H1 (cell line): Measurements from ENCODE around the gene DGKZ. TPM values are rescaled to one million over a fixed set of nuclear protein-coding genes. Genes with fewer than 3 reads are reported as not detected.

Experiments
- CTCF ChIA-PET: fragments of 300-600 bp; sonication (Branson Sonifier 250); formaldehyde crosslinking; loops from one replicate; lab custom pipeline; 2021; ENCODE audit not compliant: partially characterized antibody; lab: Charles Lee
- POLR2A ChIA-PET: fragments of 300-600 bp; sonication (Branson Sonifier 250); formaldehyde crosslinking; loops from one replicate; lab custom pipeline; 2021; ENCODE audit warnings: inconsistent platforms; ENCODE audit not compliant: partially characterized antibody; lab: Charles Lee
- DNase-seq, 2 experiments: peaks; one replicate each; pipeline versions ENCODE4 v3.0.0 to v3.0.0-alpha.2; 2010 to 2022; ENCODE audit warnings: low spot score in 2 of 2, low read depth in 1 of 2, mixed read lengths in 1 of 2
- FAIRE-seq: peaks from 2 replicates; lab custom pipeline; 2011; peaks lifted over from hg19 to GRCh38; lab: Jason Lieb, UNC
- H2AFZ ChIP-seq: 2 replicates; pipeline ENCODE4 v1.8.1; 2012; ENCODE audit warnings: low read length, inconsistent platforms
- H2AK5ac ChIP-seq: 2 replicates; pipeline ENCODE4 v1.6.1; 2013; ENCODE audit warnings: low read depth, low read length
- H2BK120ac ChIP-seq: replicated peaks from 2 replicates; pipeline ENCODE3; 2013; ENCODE audit warnings: low read depth, low read length, inconsistent platforms
- H2BK12ac ChIP-seq: 2 replicates; pipeline ENCODE4 v1.6.1; 2013; ENCODE audit warnings: low read depth, low read length
- H2BK15ac ChIP-seq: 2 replicates; pipeline ENCODE4 v1.6.1; 2013; ENCODE audit warnings: low read length
- H2BK20ac ChIP-seq: 2 replicates; pipeline ENCODE4 v1.6.1; 2013; ENCODE audit warnings: low read length
- H2BK5ac ChIP-seq: 2 replicates; pipeline ENCODE4 v1.6.1; 2013; ENCODE audit warnings: low read depth, low read length
- H3K14ac ChIP-seq: 2 replicates; pipeline ENCODE4 v1.6.1; 2013; ENCODE audit warnings: inconsistent platforms; ENCODE audit not compliant: insufficient read length
- H3K18ac ChIP-seq: 2 replicates; pipeline ENCODE4 v1.6.1; 2013; ENCODE audit warnings: low read length; ENCODE audit errors: extremely low read depth
- H3K23ac ChIP-seq: 2 replicates; pipeline ENCODE4 v1.6.1; 2013; ENCODE audit warnings: inconsistent platforms; ENCODE audit not compliant: insufficient read length
- H3K23me2 ChIP-seq: 2 replicates; pipeline ENCODE4 v1.6.1; 2013; ENCODE audit warnings: low read depth, low read length
- H3K27ac ChIP-seq: 2 replicates; pipeline ENCODE4 v1.6.1; 2011; ENCODE audit warnings: low read depth, low read length, inconsistent platforms
- H3K27me3 ChIP-seq, 4 experiments: replicated peaks in 1 of 4; 1 replicate in 1 of 4; 2 replicates in 3 of 4; pipeline versions ENCODE4 v1.6.1 to v1.8.1; 2011 to 2013; ENCODE audit warnings: low read length in 3 of 4, mild to moderate bottlenecking in 3 of 4, inconsistent platforms in 2 of 4, mixed read lengths in 2 of 4, moderate library complexity in 1 of 4; ENCODE audit not compliant: control insufficient read depth in 3 of 4, insufficient read depth in 3 of 4; ENCODE audit errors: extremely low read depth in 1 of 4
- H3K36me3 ChIP-seq, 4 experiments: 2 replicates each; pipeline versions ENCODE4 v1.6.1 to v1.8.1; 2011 to 2013; ENCODE audit warnings: mild to moderate bottlenecking in 4 of 4, low read length in 3 of 4, moderate library complexity in 2 of 4, control low read depth in 1 of 4, inconsistent platforms in 1 of 4; ENCODE audit not compliant: insufficient read depth in 4 of 4, control insufficient read depth in 2 of 4
- H3K4ac ChIP-seq: replicated peaks from 2 replicates; pipeline ENCODE3; 2013; ENCODE audit warnings: low read length, low read depth, mixed read lengths, inconsistent platforms; ENCODE audit not compliant: insufficient read length
- H3K4me1 ChIP-seq, 4 experiments: replicated peaks in 1 of 4; 1 replicate in 1 of 4; 2 replicates in 3 of 4; pipeline versions ENCODE4 v1.6.1 to v1.8.1; 2011 to 2013; ENCODE audit warnings: low read length in 3 of 4, inconsistent platforms in 2 of 4, mixed read lengths in 1 of 4; ENCODE audit not compliant: insufficient read depth in 4 of 4, control insufficient read depth in 3 of 4
- H3K4me2 ChIP-seq, 2 experiments: 2 replicates each; pipeline versions ENCODE4 v1.6.1 to v1.8.1; 2011 to 2013; ENCODE audit warnings: low read depth in 2 of 2, low read length in 2 of 2, control low read depth in 1 of 2, inconsistent platforms in 1 of 2, mild to moderate bottlenecking in 1 of 2; ENCODE audit not compliant: insufficient read depth in 1 of 2
- H3K4me3 ChIP-seq, 4 experiments: fragments of 200-600, 300-600 bp in 1 of 4; sonication (generic), shearing (Covaris generic), sonication (Bioruptor Twin) in 1 of 4; 2 replicates each; pipeline versions ENCODE4 v1.5.1 to v1.8.1; 2011 to 2016; ENCODE audit warnings: low read length in 4 of 4, low read depth in 3 of 4, control low read depth in 2 of 4, inconsistent platforms in 2 of 4, mild to moderate bottlenecking in 2 of 4, mixed read lengths in 1 of 4, moderate library complexity in 1 of 4; ENCODE audit not compliant: insufficient read depth in 2 of 4; ENCODE audit errors: extremely low read depth in 1 of 4
- H3K56ac ChIP-seq: replicated peaks from 2 replicates; pipeline ENCODE3; 2013; ENCODE audit warnings: low read depth, mild to moderate bottlenecking, mixed read lengths, low read length, inconsistent platforms; ENCODE audit not compliant: insufficient read length
- H3K79me1 ChIP-seq: 2 replicates; pipeline ENCODE4 v1.6.1; 2013; ENCODE audit warnings: low read depth, low read length, control low read depth
- H3K79me2 ChIP-seq, 2 experiments: 2 replicates each; pipeline versions ENCODE4 v1.6.1 to v1.8.1; 2012 to 2013; ENCODE audit warnings: low read length in 2 of 2, mild to moderate bottlenecking in 2 of 2, inconsistent platforms in 1 of 2; ENCODE audit not compliant: insufficient read depth in 2 of 2, control insufficient read depth in 1 of 2
- H3K9ac ChIP-seq, 4 experiments: replicated peaks in 1 of 4; 1 replicate in 1 of 4; 2 replicates in 3 of 4; pipeline versions ENCODE4 v1.6.1 to v1.8.1; 2011 to 2013; ENCODE audit warnings: low read depth in 3 of 4, low read length in 3 of 4, control low read depth in 2 of 4, mild to moderate bottlenecking in 2 of 4, moderate library complexity in 2 of 4, inconsistent platforms in 1 of 4; ENCODE audit errors: extremely low read depth in 1 of 4
- H3K9me3 ChIP-seq, 2 experiments: 2 replicates each; pipeline versions ENCODE4 v1.6.1 to v1.8.1; 2012 to 2013; ENCODE audit warnings: mild to moderate bottlenecking in 2 of 2, moderate library complexity in 2 of 2, control low read depth in 1 of 2, inconsistent platforms in 1 of 2, low read depth in 1 of 2, low read length in 1 of 2, mixed read lengths in 1 of 2; ENCODE audit not compliant: insufficient read depth in 2 of 2
- H4K20me1 ChIP-seq, 2 experiments: replicated peaks in 1 of 2; 2 replicates each; pipeline versions ENCODE3 to v1.8.1; 2011 to 2013; ENCODE audit warnings: inconsistent platforms in 2 of 2, low read length in 2 of 2, mild to moderate bottlenecking in 1 of 2; ENCODE audit not compliant: insufficient read depth in 2 of 2, control insufficient read depth in 1 of 2
- H4K5ac ChIP-seq: 2 replicates; pipeline ENCODE4 v1.6.1; 2013; ENCODE audit warnings: low read length, low read depth, mixed read lengths, inconsistent platforms; ENCODE audit not compliant: insufficient read length
- H4K8ac ChIP-seq: 2 replicates; pipeline ENCODE4 v1.8.0; 2013; ENCODE audit warnings: mild to moderate bottlenecking, moderate library complexity, low read length, inconsistent platforms; ENCODE audit not compliant: insufficient read depth; ENCODE audit errors: extremely low read depth
- H4K91ac ChIP-seq: replicated peaks from 2 replicates; pipeline ENCODE3; 2013; ENCODE audit warnings: low read length, mixed read lengths, inconsistent platforms; ENCODE audit not compliant: insufficient read length
- HDAC6 ChIP-seq: IDR thresholded peaks from one replicate; pipeline ENCODE4 v1.7.1; 2012; ENCODE audit warnings: low read depth, mild to moderate bottlenecking, inconsistent platforms, low read length, moderate library complexity
- RNF2 ChIP-seq: fragments of 200-900, 300-1000 bp; sonication (generic); IDR thresholded peaks from 2 replicates; pipeline ENCODE4 v1.7.1; 2016; ENCODE audit warnings: borderline replicate concordance, low read depth, mild to moderate bottlenecking, antibody characterized with exemption, low read length; ENCODE audit not compliant: poor library complexity, severe bottlenecking; ENCODE audit errors: missing control alignments
- SP4 ChIP-seq: IDR thresholded peaks from 2 replicates; pipeline ENCODE4 v1.6.1; 2012; ENCODE audit warnings: low read length, inconsistent platforms
- WGBS, 2 experiments: shearing (Covaris generic) in 1 of 2; methylation state at CpG; one replicate each; pipeline versions ENCODE4 v1.1.6 to v1.1.7; 2013 to 2015; ENCODE audit warnings: low lambda C conversion rate in 2 of 2, mixed read lengths in 2 of 2, inconsistent platforms in 1 of 2, low coverage in 1 of 2, missing lambda C conversion rate in 1 of 2; ENCODE audit not compliant: insufficient replicate concordance in 2 of 2, insufficient coverage in 1 of 2, insufficient read length in 1 of 2; ENCODE audit errors: extremely low coverage in 1 of 2, missing lambda C conversion rate in 1 of 2; 5-methylcytosine and 5-hydroxymethylcytosine counted together
- polyA plus RNA-seq, 7 experiments: library from polyadenylated mRNA; depleted of rRNA in 3 of 7; stranded (reverse) in 5 of 7; unstranded in 2 of 7; fragments of >200 nt in 5 of 7; fragments of 200-250 nt in 2 of 7; gene quantifications; 1 replicate in 5 of 7; 2 replicates in 1 of 7; 4 replicates in 1 of 7; pipeline versions ENCODE4 v1.2.1 to v1.2.3, GENCODE V29; 2011 to 2013; ENCODE audit warnings: missing spikeins in 2 of 7, mixed read lengths in 2 of 7
- total RNA-seq: library from RNA; stranded (reverse); fragmentation: NEBNext Ultra II Directional; extraction: Animal tissue kit (Norgen Biotek cat#: 25700); gene quantifications from 2 replicates; pipeline ENCODE4 v1.2.1, GENCODE V29; 2021

DGKZ gene
- total and polyA plus RNA-seq, 2 of the 8 experiments (the other 6 are each of a cell fraction or from before 2014, with no cell fraction given): 84.4 to 184 TPM

GRCh38 chr11:46387919-46388618 lies 40.8 kb downstream of the DGKZ start:
- Histone ChIP-seq H2BK120ac (no peak overlapping the region), H3K4me3 (no peak overlapping the region), H2AFZ (no peak overlapping the region), H3K56ac (no peak overlapping the region), H3K79me2 (no peaks in the 10 kb centered on the region), H3K4me2 (peak overlapping the region in 1 of 2 experiments; percentile 69; a peak in 1 of 4 replicates), H3K9ac (no peak overlapping the region), H3K23ac (no peak overlapping the region), H4K20me1 (peaks cover 2 to 18% of the 10 kb centered on the region in 2 experiments), H2BK15ac (peak overlapping the region; percentile 97), H3K27ac (no peak overlapping the region), H3K36me3 (peaks cover 0 to 4% (median 0%) of the 10 kb centered on the region in 4 experiments; a peak in 2 of 8 replicates), H4K8ac (no peak overlapping the region), H2AK5ac (no peak overlapping the region), H3K14ac (no peak overlapping the region), H4K91ac (peak overlapping the region; percentile 22), H2BK12ac (peak overlapping the region; percentile 81; the same call in 1 of the 2 replicates), H3K4ac (no peak overlapping the region), H3K18ac (no peak overlapping the region), H3K79me1 (no peaks in the 10 kb centered on the region), H3K27me3 (peaks cover 19 to 47% (median 38%) of the 10 kb centered on the region in 4 experiments), H3K4me1 (peaks cover 3 to 18% (median 16%) of the 10 kb centered on the region in 4 experiments), H3K23me2 (peaks cover 27% of the 10 kb centered on the region; the same call in 1 of the 2 replicates), H2BK5ac (peak overlapping the region; percentile 39; the same call in 1 of the 2 replicates), H3K9me3 (no peaks in the 10 kb centered on the region; a peak in 1 of 4 replicates), H4K5ac (no peak overlapping the region), H2BK20ac (no peak overlapping the region)
- ChIA-PET CTCF (interaction anchor here (0.6 to 7.7 kb wide), 42 partner anchors 8 to 1269 kb away, joined by 3 to 124 read pairs (median 4); partner anchors contain the start of gene MDK), POLR2A (interaction anchor here (0.7 to 4.9 kb wide), 5 partner anchors 7 to 43 kb away, joined by 3 to 35 read pairs (median 4); partner anchors contain the start of gene MDK)
- no peak for TF ChIP-seq RNF2
- no peak for TF ChIP-seq HDAC6
- no peak for TF ChIP-seq SP4
- WGBS, 2 experiments: 69% methylated on average over 16 of the region's 24 CpGs; no CpG with 5 or more reads in 1 of the 2 experiments
- DNase-seq (no peak), FAIRE-seq (no peak)
